Left lobe of liver (tissue), 2 donors: ENCODE measurements around the gene KAT14. TPM values are rescaled to one million over a fixed set of nuclear protein-coding genes. Genes with fewer than 3 reads are reported as not detected.
"Not testable (repeated sequence)": the region's sequence is repeated elsewhere in the genome, so short reads cannot be mapped to it uniquely, and the experiment has no call there.

Source experiments
- ATAC-seq: fragments of 200-7000 bp; cut with Tn5 transposase; one replicate; pipeline ENCODE4 v1.9.1; 2020; ENCODE audit warnings: mild to moderate bottlenecking, moderate library complexity
- DNase-seq: peaks from one replicate; pipeline ENCODE4 v3.0.0-alpha.2; 2020; ENCODE audit warnings: low spot score
- total RNA-seq: library from RNA; stranded (reverse); gene quantifications from one replicate; pipeline ENCODE4 v1.2.1, GENCODE V29; 2021
- donor health status: DM: no; HTN: no; CAD: no; lungs with moderate emphysema.
- donor health status: DM: no; HTN: yes; CAD: no.

KAT14 gene
- total RNA-seq, 1 donor from 2014 or later, result 8.3 TPM

DNA sequence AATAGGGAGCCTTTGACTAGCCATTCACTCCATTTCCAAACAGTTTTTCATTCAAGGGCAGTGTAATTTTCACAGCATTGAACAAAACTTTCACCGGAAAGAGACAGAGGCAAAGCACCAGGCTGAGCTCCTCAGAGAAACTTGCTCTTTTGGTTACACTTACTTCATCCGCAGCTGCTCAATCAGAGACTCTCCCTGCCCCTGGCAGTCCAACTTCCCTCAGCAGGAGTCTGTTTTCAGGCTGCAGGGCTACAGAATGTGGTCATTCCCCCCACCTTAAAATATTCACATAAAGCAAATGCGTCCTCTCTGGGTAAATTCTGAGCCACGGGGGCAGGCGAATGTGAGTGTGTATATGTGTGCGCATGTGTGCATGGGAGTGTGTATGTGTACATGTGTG lies 80.6 kb downstream of the KAT14 start:
- no peak for ATAC-seq
- no peak for DNase-seq

DNA sequence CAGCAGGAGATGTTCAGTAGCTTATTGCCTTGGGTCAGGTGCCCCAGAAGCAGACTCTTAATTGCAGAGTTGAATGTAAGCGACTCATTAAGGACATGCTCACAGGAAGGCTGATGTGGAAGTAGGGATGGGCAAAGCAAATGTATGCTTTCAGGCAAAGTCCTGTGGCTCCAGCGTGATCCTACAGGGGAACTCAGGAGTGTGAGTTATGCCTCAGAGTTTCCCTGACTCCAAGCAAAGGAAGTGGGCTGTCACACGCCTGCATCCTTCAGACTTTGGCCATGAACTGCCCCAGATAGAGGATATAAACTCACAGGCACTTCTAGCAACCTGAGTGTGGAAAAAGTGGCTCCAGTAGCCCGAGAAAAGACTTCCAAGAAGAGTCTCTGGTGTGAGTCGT lies 85.7 kb downstream of the KAT14 start:
- DNase-seq (no peak), ATAC-seq (no peak)

DNA sequence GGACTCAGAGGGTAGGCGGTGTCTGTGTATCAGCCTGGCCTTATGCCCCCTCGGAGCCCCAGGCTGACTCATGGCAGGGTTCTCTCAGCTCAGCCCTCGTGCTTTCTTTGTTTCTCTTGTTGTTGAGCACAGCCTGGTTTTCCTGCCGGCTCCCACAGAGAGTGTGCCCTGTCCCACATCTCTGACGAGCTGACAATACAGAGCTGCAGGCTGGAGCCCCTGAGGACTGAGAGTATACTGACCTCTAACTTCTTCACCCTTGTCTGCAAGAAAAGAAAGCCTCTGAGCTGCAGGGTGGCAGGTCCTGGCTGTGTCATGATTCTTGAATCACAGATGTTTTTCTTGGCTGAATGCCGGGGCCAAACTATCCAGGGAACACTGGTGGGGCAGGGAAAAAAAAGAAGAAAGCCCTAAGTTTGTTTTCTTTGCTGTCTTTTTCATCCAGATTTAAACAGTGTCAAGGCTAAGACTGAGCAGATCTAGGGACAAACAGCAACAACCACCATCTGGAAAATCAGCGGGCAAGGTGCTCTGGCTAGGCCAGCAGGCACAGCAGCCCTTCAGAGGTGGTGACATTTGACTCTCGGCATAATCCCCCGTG lies 87.4 kb downstream of the KAT14 start:
- no peak for ATAC-seq
- no peak for DNase-seq

- ATAC-seq, result no peak
- no peak for DNase-seq
Measured at GRCh38 chr20:18225632-18226031, 88.0 kb downstream of the KAT14 start.

GRCh38 chr20:18226741-18227140 lies 89.1 kb downstream of the KAT14 start:
- not testable (repeated sequence) for ATAC-seq, DNase-seq

GRCh38 chr20:18233408-18233943 lies 95.8 kb downstream of the KAT14 start:
- ATAC-seq, result no peak
- DNase-seq, result no peak

Other genes with a start within 250 kb of the KAT14 start
- gene SNX5, start 169.1 kb upstream of the KAT14 start, total RNA-seq, result 29.2 TPM
- gene MGME1, start 168.8 kb upstream of the KAT14 start, total RNA-seq, result 5.7 TPM
- gene OVOL2, start 79.9 kb upstream of the KAT14 start, total RNA-seq, result 0.18 TPM
- 6.3 TPM for gene PET117, start within 50 bp of the KAT14 start, total RNA-seq
- 4.7 TPM for gene ZNF133, start 150.7 kb downstream of the KAT14 start, total RNA-seq